ENCODE data around the gene KCNMA1.

The KCNMA1 gene

GRCh38 chr10:77338143-77338542 is 299.5 kb downstream of the KCNMA1 start:
- DNase-seq (ENCODE audit: low read depth in 2 of 2) = no peak

GRCh38 chr10:77334501-77334900 is 303.1 kb downstream of the KCNMA1 start:
- no peak for DNase-seq (ENCODE audit: low read depth in 2 of 2)

GRCh38 chr10:77333610-77334340 is 303.8 kb downstream of the KCNMA1 start:
- no peak for DNase-seq (ENCODE audit: low read depth in 2 of 2)

- no peak for DNase-seq (ENCODE audit: low read depth in 2 of 2)
Measured at GRCh38 chr10:77332256-77332655, 305.4 kb downstream of the KCNMA1 start.

- DNase-seq (ENCODE audit: low read depth in 2 of 2) = no peak
Measured at GRCh38 chr10:77328272-77328816, 309.3 kb downstream of the KCNMA1 start.

- no peak for DNase-seq (ENCODE audit: low read depth in 2 of 2)
Measured at GRCh38 chr10:77325233-77325537, 312.4 kb downstream of the KCNMA1 start.

GRCh38 chr10:77321838-77322237 is 315.8 kb downstream of the KCNMA1 start:
- no peak for DNase-seq (ENCODE audit: low read depth in 2 of 2)

GRCh38 chr10:77320971-77321471 is 316.6 kb downstream of the KCNMA1 start:
- peak; percentile 97 to 98 for DNase-seq (ENCODE audit: low read depth in 2 of 2)

GRCh38 chr10:77319557-77319956 is 318.1 kb downstream of the KCNMA1 start:
- no peak for DNase-seq (ENCODE audit: low read depth in 2 of 2)

- no peak for DNase-seq (ENCODE audit: low read depth in 2 of 2)
Measured at GRCh38 chr10:77318739-77319138, 318.9 kb downstream of the KCNMA1 start.

GRCh38 chr10:77317221-77317620 is 320.4 kb downstream of the KCNMA1 start:
- no peak for DNase-seq (ENCODE audit: low read depth in 2 of 2)

GRCh38 chr10:77315496-77316129 is 322.0 kb downstream of the KCNMA1 start:
- no peak for DNase-seq (ENCODE audit: low read depth in 2 of 2)

- DNase-seq (ENCODE audit: low read depth in 2 of 2) = no peak
Measured at GRCh38 chr10:77313066-77313750, 324.4 kb downstream of the KCNMA1 start.

- DNase-seq (ENCODE audit: low read depth in 2 of 2) = no peak
Measured at GRCh38 chr10:77311186-77311585, 326.4 kb downstream of the KCNMA1 start.

- DNase-seq (ENCODE audit: low read depth in 2 of 2) = no peak
Measured at GRCh38 chr10:77310288-77310840, 327.2 kb downstream of the KCNMA1 start.

- DNase-seq (ENCODE audit: low read depth in 2 of 2) = no peak
Measured at GRCh38 chr10:77309509-77309908, 328.1 kb downstream of the KCNMA1 start.

- no peak for DNase-seq (ENCODE audit: low read depth in 2 of 2)
Measured at GRCh38 chr10:77309092-77309491, 328.5 kb downstream of the KCNMA1 start.

- DNase-seq (ENCODE audit: low read depth in 2 of 2) = no peak
Measured at GRCh38 chr10:77308084-77308732, 329.4 kb downstream of the KCNMA1 start.

- no peak for DNase-seq (ENCODE audit: low read depth in 2 of 2)
Measured at GRCh38 chr10:77306666-77307065, 330.9 kb downstream of the KCNMA1 start.

- DNase-seq (ENCODE audit: low read depth in 2 of 2) = no peak
Measured at GRCh38 chr10:77305650-77306632, 331.7 kb downstream of the KCNMA1 start.

- DNase-seq (ENCODE audit: low read depth in 2 of 2) = no peak
Measured at GRCh38 chr10:77304192-77304591, 333.4 kb downstream of the KCNMA1 start.
